GM12878 (cell line): Measurements from ENCODE around the gene GPI. TPM values are rescaled to one million over a fixed set of nuclear protein-coding genes. Genes with fewer than 3 reads are reported as not detected.
A peak's percentile ranks its signal among the peaks of the same experiment; 100 is the strongest.

Source experiments
- FOXM1 ChIP-seq: IDR thresholded peaks from 2 replicates; pipeline ENCODE4 v1.6.1; 2012; ENCODE audit warnings: low read depth, mild to moderate bottlenecking, inconsistent platforms, low read length, moderate library complexity
- NR2C1 ChIP-seq: fragments of 450-650 bp; IDR thresholded peaks from 2 replicates; pipeline ENCODE4 v1.6.1; 2017; ENCODE audit warnings: antibody characterized with exemption, mild to moderate bottlenecking, moderate library complexity
- SPI1 ChIP-seq: IDR thresholded peaks from 2 replicates; pipeline ENCODE4 v1.6.1; 2011; ENCODE audit warnings: low read depth, mild to moderate bottlenecking, low read length, moderate library complexity, borderline replicate concordance; ENCODE audit not compliant: insufficient read depth
- USF1 ChIP-seq: IDR thresholded peaks from 2 replicates; pipeline ENCODE4 v1.6.1; 2011; ENCODE audit warnings: borderline replicate concordance, low read depth, mild to moderate bottlenecking, moderate library complexity, mixed read lengths, low read length; ENCODE audit not compliant: insufficient read depth; ENCODE audit errors: extremely low read length
- ZNF592 ChIP-seq: fragments of 450-650 bp; IDR thresholded peaks from 2 replicates; pipeline ENCODE4 v1.6.1; 2017; ENCODE audit warnings: mild to moderate bottlenecking, moderate library complexity
- ZSCAN29 ChIP-seq: fragments of 450-650 bp; IDR thresholded peaks from 2 replicates; pipeline ENCODE4 v1.6.1; 2017; ENCODE audit warnings: mild to moderate bottlenecking, moderate library complexity
- ZZZ3 ChIP-seq: IDR thresholded peaks from 2 replicates; pipeline ENCODE4 v1.6.1; 2011; ENCODE audit warnings: low read depth; ENCODE audit not compliant: control insufficient read depth, insufficient read length
- polyA plus RNA-seq, 11 experiments: library from polyadenylated mRNA; depleted of rRNA in 4 of 11; unstranded in 6 of 11; stranded (reverse) in 5 of 11; fragments of >200 nt; fragmentation: Nextera tagmentation in 4 of 11; fragmentation: Illumina TruSeq in 1 of 11; extraction: Ambion mirVana in 4 of 11; extraction: Trizol in 1 of 11; gene quantifications; 1 replicate in 1 of 11; 2 replicates in 10 of 11; pipeline versions ENCODE4 v1.2.1 to v1.2.3, GENCODE V29; 2011 to 2016; ENCODE audit warnings: inconsistent platforms in 2 of 11, missing spikeins in 2 of 11, low read depth in 1 of 11
- total RNA-seq, 4 experiments: library from RNA; depleted of rRNA in 3 of 4; stranded (reverse); fragments of >200 nt in 3 of 4; fragmentation: Illumina TruSeq in 1 of 4; extraction: Trizol in 1 of 4; gene quantifications; 2 replicates each; pipeline versions ENCODE4 v1.2.1 to v1.2.3, GENCODE V29; 2013 to 2021
- TF ChIP-seq, protein P1 (sequence below): fragments of 450-650 bp; formaldehyde crosslinking; IDR thresholded peaks from 2 replicates; pipeline ENCODE4 v1.4.0; 2020; ENCODE audit warnings: mild to moderate bottlenecking, moderate library complexity
- TF ChIP-seq, protein P2 (sequence below): fragments of 450-650 bp; formaldehyde crosslinking; IDR thresholded peaks from 2 replicates; pipeline ENCODE4 v1.5.0; 2022; ENCODE audit warnings: mild to moderate bottlenecking, missing genetic modification characterization
- TF ChIP-seq, protein P3 (sequence below): fragments of 450-650 bp; IDR thresholded peaks from 2 replicates; pipeline ENCODE4 v1.6.1; 2017; ENCODE audit warnings: mild to moderate bottlenecking
- TF ChIP-seq, protein P4 (sequence below): fragments of 150-350 bp; IDR thresholded peaks from 2 replicates; pipeline ENCODE4 v1.6.1; 2014; ENCODE audit warnings: mild to moderate bottlenecking, low read depth, low read length

The GPI gene
- total and polyA plus RNA-seq, 10 of the 15 experiments (the other 5 are each of a cell fraction or from before 2014, with no cell fraction given) = 124 to 400 (median 190) TPM

GRCh38 chr19:34359140-34359953, 5.6 kb upstream of the GPI start (continued):
- TF ChIP-seq, protein P1, sequence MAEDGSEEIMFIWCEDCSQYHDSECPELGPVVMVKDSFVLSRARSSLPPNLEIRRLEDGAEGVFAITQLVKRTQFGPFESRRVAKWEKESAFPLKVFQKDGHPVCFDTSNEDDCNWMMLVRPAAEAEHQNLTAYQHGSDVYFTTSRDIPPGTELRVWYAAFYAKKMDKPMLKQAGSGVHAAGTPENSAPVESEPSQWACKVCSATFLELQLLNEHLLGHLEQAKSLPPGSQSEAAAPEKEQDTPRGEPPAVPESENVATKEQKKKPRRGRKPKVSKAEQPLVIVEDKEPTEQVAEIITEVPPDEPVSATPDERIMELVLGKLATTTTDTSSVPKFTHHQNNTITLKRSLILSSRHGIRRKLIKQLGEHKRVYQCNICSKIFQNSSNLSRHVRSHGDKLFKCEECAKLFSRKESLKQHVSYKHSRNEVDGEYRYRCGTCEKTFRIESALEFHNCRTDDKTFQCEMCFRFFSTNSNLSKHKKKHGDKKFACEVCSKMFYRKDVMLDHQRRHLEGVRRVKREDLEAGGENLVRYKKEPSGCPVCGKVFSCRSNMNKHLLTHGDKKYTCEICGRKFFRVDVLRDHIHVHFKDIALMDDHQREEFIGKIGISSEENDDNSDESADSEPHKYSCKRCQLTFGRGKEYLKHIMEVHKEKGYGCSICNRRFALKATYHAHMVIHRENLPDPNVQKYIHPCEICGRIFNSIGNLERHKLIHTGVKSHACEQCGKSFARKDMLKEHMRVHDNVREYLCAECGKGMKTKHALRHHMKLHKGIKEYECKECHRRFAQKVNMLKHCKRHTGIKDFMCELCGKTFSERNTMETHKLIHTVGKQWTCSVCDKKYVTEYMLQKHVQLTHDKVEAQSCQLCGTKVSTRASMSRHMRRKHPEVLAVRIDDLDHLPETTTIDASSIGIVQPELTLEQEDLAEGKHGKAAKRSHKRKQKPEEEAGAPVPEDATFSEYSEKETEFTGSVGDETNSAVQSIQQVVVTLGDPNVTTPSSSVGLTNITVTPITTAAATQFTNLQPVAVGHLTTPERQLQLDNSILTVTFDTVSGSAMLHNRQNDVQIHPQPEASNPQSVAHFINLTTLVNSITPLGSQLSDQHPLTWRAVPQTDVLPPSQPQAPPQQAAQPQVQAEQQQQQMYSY (CRISPR knock-in tag) = no peak
- peak; percentile 32; the same call in 1 of the 2 replicates for TF ChIP-seq ZNF592
- no peak for TF ChIP-seq ZZZ3
- TF ChIP-seq ZSCAN29 = no peak
- TF ChIP-seq, protein P2, sequence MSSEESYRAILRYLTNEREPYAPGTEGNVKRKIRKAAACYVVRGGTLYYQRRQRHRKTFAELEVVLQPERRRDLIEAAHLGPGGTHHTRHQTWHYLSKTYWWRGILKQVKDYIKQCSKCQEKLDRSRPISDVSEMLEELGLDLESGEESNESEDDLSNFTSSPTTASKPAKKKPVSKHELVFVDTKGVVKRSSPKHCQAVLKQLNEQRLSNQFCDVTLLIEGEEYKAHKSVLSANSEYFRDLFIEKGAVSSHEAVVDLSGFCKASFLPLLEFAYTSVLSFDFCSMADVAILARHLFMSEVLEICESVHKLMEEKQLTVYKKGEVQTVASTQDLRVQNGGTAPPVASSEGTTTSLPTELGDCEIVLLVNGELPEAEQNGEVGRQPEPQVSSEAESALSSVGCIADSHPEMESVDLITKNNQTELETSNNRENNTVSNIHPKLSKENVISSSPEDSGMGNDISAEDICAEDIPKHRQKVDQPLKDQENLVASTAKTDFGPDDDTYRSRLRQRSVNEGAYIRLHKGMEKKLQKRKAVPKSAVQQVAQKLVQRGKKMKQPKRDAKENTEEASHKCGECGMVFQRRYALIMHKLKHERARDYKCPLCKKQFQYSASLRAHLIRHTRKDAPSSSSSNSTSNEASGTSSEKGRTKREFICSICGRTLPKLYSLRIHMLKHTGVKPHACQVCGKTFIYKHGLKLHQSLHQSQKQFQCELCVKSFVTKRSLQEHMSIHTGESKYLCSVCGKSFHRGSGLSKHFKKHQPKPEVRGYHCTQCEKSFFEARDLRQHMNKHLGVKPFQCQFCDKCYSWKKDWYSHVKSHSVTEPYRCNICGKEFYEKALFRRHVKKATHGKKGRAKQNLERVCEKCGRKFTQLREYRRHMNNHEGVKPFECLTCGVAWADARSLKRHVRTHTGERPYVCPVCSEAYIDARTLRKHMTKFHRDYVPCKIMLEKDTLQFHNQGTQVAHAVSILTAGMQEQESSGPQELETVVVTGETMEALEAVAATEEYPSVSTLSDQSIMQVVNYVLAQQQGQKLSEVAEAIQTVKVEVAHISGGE (CRISPR knock-in tag) = no peak
- TF ChIP-seq SPI1 = no peak
- TF ChIP-seq, protein P3, sequence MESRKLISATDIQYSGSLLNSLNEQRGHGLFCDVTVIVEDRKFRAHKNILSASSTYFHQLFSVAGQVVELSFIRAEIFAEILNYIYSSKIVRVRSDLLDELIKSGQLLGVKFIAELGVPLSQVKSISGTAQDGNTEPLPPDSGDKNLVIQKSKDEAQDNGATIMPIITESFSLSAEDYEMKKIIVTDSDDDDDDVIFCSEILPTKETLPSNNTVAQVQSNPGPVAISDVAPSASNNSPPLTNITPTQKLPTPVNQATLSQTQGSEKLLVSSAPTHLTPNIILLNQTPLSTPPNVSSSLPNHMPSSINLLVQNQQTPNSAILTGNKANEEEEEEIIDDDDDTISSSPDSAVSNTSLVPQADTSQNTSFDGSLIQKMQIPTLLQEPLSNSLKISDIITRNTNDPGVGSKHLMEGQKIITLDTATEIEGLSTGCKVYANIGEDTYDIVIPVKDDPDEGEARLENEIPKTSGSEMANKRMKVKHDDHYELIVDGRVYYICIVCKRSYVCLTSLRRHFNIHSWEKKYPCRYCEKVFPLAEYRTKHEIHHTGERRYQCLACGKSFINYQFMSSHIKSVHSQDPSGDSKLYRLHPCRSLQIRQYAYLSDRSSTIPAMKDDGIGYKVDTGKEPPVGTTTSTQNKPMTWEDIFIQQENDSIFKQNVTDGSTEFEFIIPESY = no peak
- TF ChIP-seq NR2C1 = no peak; the same call in 1 of the 2 replicates
- peak; percentile 53 for TF ChIP-seq USF1
- TF ChIP-seq, protein P4, sequence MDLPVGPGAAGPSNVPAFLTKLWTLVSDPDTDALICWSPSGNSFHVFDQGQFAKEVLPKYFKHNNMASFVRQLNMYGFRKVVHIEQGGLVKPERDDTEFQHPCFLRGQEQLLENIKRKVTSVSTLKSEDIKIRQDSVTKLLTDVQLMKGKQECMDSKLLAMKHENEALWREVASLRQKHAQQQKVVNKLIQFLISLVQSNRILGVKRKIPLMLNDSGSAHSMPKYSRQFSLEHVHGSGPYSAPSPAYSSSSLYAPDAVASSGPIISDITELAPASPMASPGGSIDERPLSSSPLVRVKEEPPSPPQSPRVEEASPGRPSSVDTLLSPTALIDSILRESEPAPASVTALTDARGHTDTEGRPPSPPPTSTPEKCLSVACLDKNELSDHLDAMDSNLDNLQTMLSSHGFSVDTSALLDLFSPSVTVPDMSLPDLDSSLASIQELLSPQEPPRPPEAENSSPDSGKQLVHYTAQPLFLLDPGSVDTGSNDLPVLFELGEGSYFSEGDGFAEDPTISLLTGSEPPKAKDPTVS = no peak
- no peak for TF ChIP-seq FOXM1
